GM19468 (cell line): ENCODE results near the gene MAP3K10.

Experiments used
- ATAC-seq: cut with Tn5 transposase; IDR thresholded peaks from one replicate; pipeline ENCODE4 v1.9.1; 2021; ENCODE audit warnings: mild to moderate bottlenecking, moderate library complexity, moderate number of reproducible peaks; ENCODE audit not compliant: unreplicated experiment; ENCODE audit errors: extremely low read depth

Gene MAP3K10

DNA sequence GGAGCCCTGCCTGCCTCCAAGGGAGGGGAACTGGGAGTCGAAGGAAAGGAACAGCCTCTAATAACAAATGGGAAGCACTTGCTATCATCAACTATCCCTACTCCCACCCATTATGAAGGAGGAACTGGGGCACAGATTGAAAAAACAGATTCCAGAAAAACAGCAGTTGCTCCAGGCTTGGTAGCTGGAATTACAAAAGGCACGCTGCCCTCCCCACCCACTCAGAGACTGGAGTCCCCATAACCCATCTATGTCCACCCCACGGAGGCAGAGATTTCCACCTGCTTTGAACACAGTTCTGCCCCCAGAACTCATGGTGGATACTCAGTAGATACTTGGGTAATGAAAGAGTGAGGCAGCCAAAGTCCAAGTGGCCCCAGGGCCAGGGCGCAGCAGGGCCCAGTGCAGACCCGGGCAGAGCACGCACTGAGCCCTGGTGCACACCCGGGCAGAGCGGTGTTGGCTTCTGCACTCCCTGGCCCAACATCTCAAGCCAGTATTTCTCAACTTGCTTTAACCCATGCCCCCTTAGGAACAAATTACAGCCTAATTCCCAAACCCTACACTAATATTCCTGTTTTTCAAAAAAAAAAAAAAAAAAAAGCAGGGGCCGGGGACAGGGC is 54.4 kb downstream of the MAP3K10 start:
- ATAC-seq: no peak

DNA sequence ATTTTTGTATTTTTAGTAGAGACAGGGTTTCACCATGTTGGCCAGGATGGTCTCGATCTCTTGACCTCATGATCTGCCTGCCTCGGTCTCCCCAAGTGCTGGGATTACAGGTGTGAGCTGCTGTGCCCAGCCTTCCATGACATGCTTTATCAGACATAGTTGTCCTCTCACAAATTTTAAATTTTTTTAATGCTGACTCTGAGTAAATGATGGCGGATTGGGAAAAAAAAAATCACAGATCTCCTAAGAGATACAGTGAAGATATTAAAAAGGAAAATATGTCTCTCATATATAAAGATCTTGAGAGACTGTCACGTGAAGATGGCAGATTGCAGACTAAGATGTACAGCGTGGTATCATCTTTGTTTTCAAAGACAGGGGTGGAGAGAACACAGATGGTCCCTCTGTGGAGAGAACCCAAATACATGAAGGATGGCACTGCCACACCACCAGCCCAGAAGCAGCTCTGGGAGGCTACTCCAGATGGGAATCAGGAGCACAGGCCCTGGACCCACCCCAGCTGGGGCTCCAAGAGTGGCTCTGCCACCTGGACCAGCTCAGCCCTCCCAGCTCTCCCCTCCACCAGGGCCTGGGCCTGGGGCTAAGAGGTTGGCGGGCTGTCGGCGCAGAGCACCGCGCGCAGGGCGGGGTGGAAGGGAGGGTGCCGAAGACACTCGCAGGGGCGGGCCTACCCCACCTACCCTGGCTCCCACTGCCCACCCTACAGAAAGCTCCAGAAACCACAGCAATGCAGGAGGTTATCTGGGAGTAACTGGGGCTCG is 55.3 kb downstream of the MAP3K10 start:
- no peak for ATAC-seq

DNA sequence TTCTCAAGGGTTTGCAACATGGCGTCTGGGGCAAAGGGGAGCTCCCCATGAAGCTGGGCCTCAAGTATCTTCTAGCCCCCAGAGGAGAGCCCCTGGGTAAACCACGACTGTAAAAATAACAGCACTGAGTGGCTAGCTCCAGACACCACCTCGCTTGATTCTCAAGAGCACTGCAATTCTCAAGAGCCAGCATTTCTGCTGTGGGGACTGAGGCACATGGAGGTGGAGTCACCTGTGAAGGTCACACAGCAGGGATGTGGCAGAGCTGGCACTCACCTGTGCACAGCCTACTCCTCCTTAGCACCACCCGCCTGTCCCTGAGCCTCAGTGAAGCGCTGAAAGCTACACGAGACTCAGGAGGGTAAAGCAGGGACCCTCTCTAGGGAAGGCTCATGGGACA is 56.0 kb downstream of the MAP3K10 start:
- ATAC-seq: no peak

DNA sequence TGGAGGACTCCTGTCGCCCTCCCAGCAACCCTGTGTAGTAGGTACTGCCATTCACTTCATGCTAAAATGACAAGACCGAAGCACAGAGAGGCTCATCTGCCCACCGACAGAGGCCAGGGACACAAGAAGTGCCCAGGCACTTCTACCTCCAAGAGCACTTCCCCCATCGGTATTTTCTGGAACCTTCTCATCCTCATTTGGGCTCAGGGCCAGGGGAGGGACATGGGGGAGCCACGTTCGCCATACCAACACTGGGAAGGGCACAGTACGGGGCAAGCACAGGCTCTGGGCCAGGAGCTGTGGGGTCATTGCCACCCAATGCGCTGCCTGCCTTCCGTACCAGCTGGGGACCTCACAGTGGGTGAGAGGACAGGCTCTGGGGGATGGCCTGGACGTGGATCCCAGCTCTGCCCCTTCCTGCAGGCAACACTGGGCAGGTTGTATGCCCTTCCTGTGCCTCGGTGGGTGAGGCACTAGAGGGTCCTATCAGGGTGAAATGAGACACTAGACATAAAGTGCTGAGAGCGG is 56.6 kb downstream of the MAP3K10 start:
- no peak for ATAC-seq

DNA sequence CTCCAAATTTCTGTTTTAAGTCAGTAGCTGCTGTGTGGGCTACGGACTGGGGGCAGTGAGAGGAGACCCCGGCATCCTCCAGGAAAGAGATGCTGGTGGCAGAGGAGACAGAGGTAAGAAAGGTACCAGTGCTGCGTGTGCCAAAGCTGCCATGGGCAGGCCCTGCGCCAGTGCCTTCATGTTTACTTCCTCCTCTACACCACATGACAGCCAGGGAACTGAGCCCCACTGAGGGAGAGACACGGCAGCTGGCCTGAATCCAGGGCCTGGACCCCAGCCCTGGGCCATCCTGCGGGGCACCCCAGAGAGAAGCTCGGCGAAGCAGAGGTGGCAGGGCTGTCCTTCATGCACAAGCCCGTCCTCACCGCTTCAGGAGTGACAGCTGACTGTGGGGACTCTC is 58.0 kb downstream of the MAP3K10 start:
- no peak for ATAC-seq

DNA sequence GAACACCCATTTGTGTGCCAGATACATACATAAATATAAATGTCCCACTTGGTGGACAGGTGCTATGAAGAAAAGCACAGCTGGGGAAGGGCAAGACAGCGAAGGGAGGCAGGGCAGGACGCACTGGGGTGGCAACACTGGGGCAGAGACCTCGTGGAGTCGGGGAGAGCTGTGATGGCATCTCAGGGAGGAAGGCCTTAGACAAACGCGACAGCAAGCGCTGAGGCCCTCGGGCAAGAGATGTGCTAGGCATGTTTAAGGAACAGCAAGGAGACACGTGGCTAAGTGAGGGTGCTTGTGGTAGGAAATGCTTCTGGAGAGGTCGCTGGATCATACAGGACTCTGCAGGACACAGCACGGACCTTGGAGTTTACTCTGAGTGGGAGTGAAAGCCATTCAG is 58.6 kb downstream of the MAP3K10 start:
- no peak for ATAC-seq

DNA sequence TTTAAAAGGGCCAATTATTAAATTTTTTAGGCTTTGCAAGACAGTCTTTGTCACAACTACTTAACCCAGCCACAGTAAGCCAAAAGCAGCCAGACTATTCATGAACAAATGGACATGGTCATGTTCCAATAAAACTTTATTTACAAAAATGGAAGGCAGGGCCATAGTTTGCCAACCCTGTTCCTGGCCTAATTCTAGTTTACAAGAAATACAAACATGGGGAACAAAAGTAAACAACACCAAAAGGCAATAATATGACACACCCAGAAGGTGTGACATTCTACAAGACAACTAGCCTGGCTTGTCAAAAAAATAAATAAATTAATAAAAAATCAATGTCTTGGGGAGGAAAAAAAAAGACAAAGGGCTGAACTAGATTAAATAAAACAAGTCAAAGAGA is 60.0 kb downstream of the MAP3K10 start:
- ATAC-seq: no peak

DNA sequence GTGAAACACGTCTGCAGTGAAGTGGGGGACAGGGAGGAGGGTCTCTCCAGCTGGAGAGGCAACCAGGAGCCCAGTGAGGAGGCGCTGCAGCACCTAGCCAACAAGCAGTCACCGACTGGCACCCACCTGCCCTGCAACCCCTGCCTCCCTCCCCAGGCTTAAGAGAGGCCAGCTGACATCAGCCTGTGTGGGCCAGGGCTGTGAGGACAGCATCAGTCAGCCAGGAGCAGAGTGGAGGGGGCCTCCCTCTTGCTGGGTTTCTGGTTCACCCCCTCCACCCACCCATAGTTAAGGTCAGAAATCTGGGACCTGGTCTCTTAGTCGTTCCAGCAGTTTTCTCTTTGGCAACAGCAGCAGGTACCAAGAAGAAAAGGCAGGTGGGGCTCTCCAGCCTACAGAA is 60.8 kb downstream of the MAP3K10 start:
- no peak for ATAC-seq

DNA sequence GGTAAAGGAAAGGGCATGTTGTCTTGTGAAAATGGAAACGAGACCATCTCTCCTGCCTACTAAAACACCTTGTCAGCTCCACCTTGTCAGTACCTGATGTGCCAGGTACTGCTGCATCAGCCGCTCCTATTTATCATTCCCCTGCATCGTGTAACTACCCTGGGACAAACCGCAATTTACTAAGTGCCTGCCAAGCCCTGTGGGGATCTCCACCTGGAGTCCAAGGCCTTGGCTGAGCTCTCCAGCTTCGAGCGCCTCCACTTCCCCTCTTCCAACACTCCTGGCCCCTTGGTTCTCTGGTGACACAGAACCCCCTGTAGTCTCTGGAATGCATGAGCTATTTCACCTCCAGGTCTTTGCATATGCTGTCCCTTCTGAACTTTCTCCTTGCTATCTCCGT is 61.2 kb downstream of the MAP3K10 start:
- ATAC-seq: no peak

DNA sequence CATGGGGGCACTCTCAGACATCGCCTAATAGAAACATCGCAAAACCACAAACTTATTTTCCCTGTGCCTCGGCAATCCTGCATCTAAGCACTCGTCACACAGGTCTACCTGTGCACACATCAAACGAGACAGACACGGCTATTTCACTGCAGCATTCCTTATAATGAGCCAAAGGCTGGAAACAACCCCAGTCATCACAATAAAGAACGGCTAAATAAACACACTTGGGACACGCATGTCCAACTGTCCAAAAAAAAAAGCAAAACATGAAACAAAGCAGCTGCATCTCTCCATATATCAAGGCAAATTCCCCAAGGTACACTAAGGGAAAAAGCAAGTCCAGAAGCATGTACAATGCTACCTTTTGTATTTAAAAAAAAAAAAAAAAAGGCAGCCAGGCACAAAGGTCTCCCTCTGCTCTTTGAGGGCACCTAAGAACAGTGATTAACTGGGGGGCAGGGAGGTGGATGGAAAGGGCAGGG is 62.4 kb downstream of the MAP3K10 start:
- no peak for ATAC-seq

DNA sequence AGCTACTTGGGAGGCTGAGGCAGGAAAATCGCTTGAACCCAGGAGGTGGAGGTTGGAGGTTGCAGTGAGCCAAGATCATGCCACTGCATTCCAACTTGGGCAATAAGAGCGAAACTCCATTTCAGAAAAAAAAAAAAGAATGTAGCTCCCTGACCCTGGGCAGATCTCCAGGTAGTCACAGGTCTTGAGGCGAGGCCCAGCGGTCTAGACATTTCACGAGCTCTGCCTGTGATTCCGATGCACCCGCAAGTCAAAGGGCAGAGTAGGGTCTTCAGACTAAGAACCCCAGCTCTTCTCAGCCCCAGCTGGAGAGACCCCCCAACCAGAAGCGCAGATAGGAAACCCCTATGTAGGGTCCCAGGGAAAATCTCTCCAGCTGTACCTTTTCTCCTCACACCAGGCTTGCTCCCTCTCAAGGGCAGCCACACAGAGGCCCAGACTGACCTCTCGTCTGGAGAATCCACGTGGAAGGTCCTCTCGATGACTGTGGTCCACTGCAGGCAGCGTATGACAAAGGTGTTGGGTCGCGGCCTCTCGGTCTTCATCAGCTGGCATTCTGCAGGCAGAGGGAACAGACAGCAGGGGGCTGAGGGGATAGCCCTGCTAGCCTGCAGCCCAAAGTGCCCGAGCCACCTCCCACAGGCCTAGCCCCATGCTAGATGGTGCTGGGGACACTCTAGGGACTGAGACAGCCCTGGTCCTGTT is 63.6 kb downstream of the MAP3K10 start:
- no peak for ATAC-seq

DNA sequence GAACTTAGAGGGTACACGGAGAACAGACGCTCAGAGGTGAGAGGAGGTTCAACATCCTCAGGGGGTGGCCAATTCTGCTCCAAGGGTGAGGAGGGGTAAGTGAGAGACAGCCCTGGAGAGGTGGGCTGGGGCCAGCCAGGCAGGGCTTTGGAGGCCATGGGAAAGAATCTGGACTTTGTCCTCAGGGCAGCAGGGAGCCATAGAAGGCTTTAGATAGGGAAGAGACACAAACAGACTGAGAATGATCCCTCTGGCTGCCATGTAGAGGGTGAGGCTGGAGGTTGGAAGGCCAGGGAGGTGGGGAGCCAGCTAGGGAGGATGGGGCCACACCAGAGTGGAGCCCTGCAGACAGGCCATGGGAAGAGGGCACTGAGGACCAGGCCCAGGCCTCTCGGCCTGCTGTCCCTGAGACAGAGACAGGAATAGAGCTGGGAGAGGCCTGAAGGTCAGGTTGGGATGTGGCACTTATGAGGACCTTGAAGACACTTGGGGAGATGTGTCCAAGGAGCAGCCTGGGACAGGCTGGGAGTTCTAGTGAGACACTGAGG is 64.5 kb downstream of the MAP3K10 start:
- ATAC-seq: no peak

DNA sequence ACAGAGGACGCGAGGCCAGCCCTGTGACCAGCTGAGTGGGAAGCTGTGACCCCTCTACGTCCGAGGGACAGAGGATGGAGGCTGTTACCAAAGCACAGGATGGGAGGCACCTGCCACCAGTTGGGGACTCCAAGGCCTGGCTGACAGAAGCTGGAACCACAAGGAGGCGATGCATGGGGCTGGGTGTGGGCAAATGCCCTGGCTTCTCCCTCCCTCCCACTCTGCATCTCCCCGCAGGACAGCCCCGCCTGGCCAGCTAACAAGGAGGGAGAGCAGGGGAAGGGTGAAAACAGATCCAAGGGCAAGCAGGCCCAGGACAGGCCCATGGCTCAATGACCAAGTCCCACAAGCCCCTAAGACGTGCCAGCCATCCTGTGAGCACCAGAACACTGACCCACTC is 65.3 kb downstream of the MAP3K10 start:
- ATAC-seq: no peak

DNA sequence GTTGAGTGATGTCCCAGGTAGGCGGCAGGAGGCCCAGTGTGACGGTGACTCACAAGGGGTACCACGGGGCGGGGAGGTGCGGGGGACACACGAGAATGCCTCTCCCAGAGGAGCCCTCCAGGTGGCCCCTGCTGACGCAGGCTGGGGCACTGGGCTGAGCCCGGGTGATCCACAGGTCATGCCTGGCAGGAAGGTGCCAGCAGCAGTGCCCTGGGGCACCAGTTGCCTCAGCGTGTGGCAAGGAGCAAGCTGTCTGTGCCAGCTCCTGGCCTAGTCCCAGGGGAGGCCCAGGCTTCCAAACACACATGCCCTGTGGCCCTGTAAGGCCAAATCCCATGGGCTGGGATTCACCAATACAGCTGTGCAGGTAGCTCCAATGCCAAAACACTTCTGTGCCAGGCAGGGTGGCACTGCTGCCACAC is 65.9 kb downstream of the MAP3K10 start:
- ATAC-seq: no peak

DNA sequence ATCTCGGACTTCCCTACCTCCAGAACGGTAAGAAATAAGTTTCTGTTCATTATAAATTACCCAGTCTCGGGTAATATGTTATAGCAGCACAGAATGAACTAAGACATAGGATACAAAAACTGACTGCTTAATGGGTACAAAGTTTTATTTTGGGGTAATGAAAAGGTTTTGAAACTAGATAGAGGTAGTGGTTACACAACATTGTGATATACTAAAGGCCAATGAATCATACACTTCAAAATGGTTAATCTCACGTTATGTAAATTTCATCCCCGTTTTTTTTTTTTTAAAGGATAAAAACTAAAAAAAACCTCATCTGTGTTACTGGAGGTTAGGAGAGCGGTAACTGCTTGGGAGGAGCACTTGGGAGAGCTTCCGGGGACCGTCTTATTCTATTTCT is 70.4 kb downstream of the MAP3K10 start:
- no peak for ATAC-seq

DNA sequence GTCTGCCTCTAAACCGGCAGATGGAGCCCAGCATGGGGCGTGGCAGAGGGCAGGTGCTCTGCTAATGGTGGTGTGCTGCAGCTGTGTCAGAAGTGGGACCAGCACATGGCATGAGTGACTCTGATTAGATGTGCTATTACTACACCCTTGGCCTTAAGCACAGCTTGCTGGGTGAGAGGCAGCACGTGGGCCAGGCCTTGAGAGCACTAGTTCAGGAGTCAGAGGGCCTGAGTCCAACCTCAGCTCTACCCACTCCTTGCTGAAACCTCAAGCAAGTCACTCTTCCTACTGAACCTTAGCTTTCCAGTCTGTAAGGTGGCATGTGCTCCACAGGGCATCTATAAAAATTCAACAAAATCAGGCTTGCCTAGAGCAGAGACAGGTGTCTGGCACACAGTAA is 71.2 kb downstream of the MAP3K10 start:
- no peak for ATAC-seq

DNA sequence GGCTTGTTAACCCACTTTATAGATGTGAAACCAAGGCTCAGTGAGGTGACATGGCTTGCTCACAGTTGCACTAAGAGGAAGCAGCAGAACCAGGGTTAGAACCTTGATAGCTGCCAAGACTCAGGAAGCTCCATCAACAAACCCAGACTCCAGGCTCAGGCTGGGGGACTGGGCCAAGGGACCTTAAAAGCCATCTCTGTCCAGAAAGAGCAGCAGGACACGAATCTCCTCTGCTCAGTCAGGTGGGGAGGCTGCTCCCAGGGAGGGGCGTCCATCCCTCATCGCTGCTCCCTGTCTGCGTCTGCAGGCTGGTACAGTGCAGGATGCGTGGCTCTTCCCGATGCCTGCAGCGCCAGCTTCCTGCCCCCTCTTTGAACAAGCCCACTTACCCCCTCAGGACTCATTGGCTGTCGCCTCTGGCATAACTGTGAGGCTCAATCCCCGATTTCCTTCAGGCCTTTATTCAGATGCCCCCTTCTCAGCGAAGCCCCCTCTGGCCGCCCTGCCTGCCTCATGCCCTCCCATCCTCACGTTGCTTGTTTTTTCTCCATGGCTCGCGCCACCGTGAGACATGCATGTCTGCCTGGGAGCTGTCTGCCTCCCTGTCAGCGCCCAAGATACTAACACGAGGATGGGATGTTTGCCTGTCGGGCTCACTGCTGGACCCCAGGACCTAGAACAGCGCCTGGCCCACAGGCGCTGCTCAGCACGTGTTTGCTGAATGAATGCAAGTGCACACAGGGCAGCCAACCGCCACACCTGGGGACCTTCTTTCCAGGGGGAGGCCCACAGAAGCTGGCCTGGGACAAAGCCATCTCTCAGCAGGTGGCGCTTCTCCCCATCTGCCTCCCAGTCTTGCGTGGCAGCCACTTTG is 72.5 kb downstream of the MAP3K10 start:
- no peak for ATAC-seq

DNA sequence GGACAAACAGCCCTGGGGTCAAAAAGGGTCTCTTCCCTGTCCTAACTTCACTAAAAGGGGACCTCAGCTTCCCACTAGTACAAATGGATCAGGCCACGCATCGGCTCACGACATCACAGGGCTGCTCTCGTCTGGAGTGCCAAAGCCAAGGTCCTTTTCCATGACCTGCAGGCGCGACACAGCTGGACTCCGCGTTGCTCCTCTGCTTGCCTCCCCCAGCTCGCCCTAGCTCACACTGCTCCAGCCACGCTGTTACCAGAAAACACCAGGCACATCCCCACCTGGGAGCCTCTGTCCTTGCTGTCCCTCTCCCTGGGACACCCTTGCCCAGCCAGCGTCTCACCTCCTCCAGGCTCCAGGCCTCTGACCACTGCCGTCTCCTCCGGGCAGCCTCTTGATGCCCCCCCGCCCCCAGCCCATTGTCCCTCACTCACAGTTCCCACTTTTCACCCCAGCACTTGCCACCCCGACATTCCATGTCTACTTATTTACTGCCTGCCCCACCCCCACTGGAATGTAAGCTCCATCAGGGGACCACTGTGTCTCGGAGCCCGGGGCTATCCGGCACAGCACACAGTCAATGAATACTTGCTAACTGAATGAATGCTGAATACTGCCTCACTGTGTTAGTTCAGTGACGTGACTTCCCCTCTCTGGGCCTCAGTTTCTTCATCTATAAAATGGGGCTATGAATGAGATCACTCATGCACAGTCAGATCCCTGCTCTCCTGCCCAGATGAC is 73.3 kb downstream of the MAP3K10 start:
- no peak for ATAC-seq
